PC-9 (cell line): Measurements from ENCODE around the gene DUS3L. TPM values are rescaled to one million over a fixed set of nuclear protein-coding genes. Genes with fewer than 3 reads are reported as not detected.

Source experiments
- BruUV-seq: library from RNA; stranded (reverse); fragments of 400-500 nt; replicated peaks from 2 replicates; lab custom pipeline; 2021; lab: Mats Ljungman, UMichigan
- CTCF ChIA-PET: fragments of 300-600 bp; sonication (Branson Sonifier 250); formaldehyde crosslinking; loops from one replicate; lab custom pipeline; 2022; ENCODE audit warnings: antibody characterized with exemption; lab: Charles Lee
- POLR2A ChIA-PET: fragments of 300-600 bp; sonication (Branson Sonifier 250); formaldehyde crosslinking; loops from one replicate; lab custom pipeline; 2022; ENCODE audit warnings: antibody characterized with exemption; ENCODE audit not compliant: unreplicated experiment; lab: Charles Lee
- DNase-seq, 2 experiments: peaks; one replicate each; pipeline versions ENCODE4 v3.0.0 to v3.0.0-alpha.2; 2015 to 2022; ENCODE audit warnings: mixed read lengths in 1 of 2
- H2AFZ ChIP-seq: fragments of 200-600 bp; sonication (generic); 2 replicates; pipeline ENCODE4 v1.8.1; 2017; ENCODE audit warnings: antibody characterized with exemption
- H3F3A ChIP-seq: fragments of 200-600 bp; sonication (generic); 2 replicates; pipeline ENCODE4 v1.8.1; 2017; ENCODE audit warnings: antibody characterized with exemption, mild to moderate bottlenecking, low read depth; ENCODE audit not compliant: insufficient read depth
- H3K27ac ChIP-seq: fragments of 200-600 bp; sonication (generic); 2 replicates; pipeline ENCODE4 v1.6.1; 2016; ENCODE audit warnings: mixed run types
- H3K27me3 ChIP-seq: fragments of 200-600 bp; sonication (generic); 2 replicates; pipeline ENCODE4 v1.6.1; 2016; ENCODE audit warnings: low read depth, mixed run types; ENCODE audit not compliant: insufficient read depth
- H3K36me3 ChIP-seq: fragments of 200-600 bp; sonication (generic); 2 replicates; pipeline ENCODE4 v1.6.1; 2016; ENCODE audit warnings: low read depth, mixed run types
- H3K4me1 ChIP-seq: fragments of 200-600 bp; sonication (generic); replicated peaks from 2 replicates; pipeline ENCODE4 v1.6.1; 2016; ENCODE audit warnings: mixed run types; ENCODE audit not compliant: insufficient read depth
- H3K4me2 ChIP-seq: fragments of 200-600 bp; sonication (generic); 2 replicates; pipeline ENCODE4 v1.6.1; 2017; ENCODE audit warnings: mixed run types
- H3K4me3 ChIP-seq: fragments of 200-600 bp; sonication (generic); 2 replicates; pipeline ENCODE4 v1.6.1; 2016; ENCODE audit warnings: mixed run types
- H3K79me2 ChIP-seq: fragments of 200-600 bp; sonication (generic); 2 replicates; pipeline ENCODE4 v1.6.1; 2017; ENCODE audit warnings: low read depth, mixed run types
- H3K9me2 ChIP-seq: fragments of 200-600 bp; sonication (generic); 2 replicates; pipeline ENCODE4 v1.8.1; 2017; ENCODE audit warnings: mild to moderate bottlenecking; ENCODE audit not compliant: insufficient read depth
- H3K9me3 ChIP-seq: fragments of 200-600 bp; sonication (generic); 2 replicates; pipeline ENCODE4 v1.8.1; 2016; ENCODE audit warnings: low read depth; ENCODE audit not compliant: insufficient read depth
- H4K20me1 ChIP-seq: fragments of 200-600 bp; sonication (generic); 2 replicates; pipeline ENCODE4 v1.8.1; 2017; ENCODE audit not compliant: insufficient read depth
- CTCF ChIP-seq: fragments of 200-600 bp; sonication (generic); conservative IDR thresholded peaks from 2 replicates; pipeline ENCODE4 v1.6.1; 2017; ENCODE audit warnings: mixed run types, antibody characterized with exemption, mild to moderate bottlenecking, moderate library complexity
- EZH2 ChIP-seq: fragments of 200-600 bp; sonication (generic); IDR thresholded peaks from 2 replicates; pipeline ENCODE4 v1.8.0; 2017; ENCODE audit warnings: antibody characterized with exemption, low read depth
- intact Hi-C: fragments of 100-400 bp; cut with micrococcal nuclease; formaldehyde crosslinking; loops from one replicate; pipeline ENCODE4 v1.10.0; 2022; ENCODE audit not compliant: unreplicated experiment
- total RNA-seq: library from RNA; stranded (reverse); gene quantifications from 2 replicates; pipeline ENCODE4 v1.2.3, GENCODE V29; 2021

Gene DUS3L
- total RNA-seq, 1 experiment from 2014 or later = 27.1 TPM

GRCh38 chr19:5785423-5785822, 5.5 kb downstream of the DUS3L start:
- Histone ChIP-seq H2AFZ (no peak overlapping the region), H3K4me3 (no peak overlapping the region), H3K36me3 (no peaks in the 10 kb centered on the region), H3F3A (no peaks in the 10 kb centered on the region), H3K9me2 (no peaks in the 10 kb centered on the region), H3K27me3 (no peaks in the 10 kb centered on the region), H3K4me1 (no peaks in the 10 kb centered on the region), H3K4me2 (no peak overlapping the region), H3K27ac (no peak overlapping the region), H4K20me1 (0 out of 2 replicates have a peak, but pooled peaks cover 6% of the 10 kb centered on the region), H3K9me3 (no peaks in the 10 kb centered on the region), H3K79me2 (peaks cover 10% of the 10 kb centered on the region)
- ChIA-PET POLR2A (no interaction called here), CTCF (no interaction called here)
- DNase-seq = no peak
- BruUV-seq = no TSS peak
- intact Hi-C loops = no loop called here
- no peak for TF ChIP-seq CTCF

GRCh38 chr19:5784581-5785147, 6.3 kb downstream of the DUS3L start, which contains the start of gene PRR22:
TSS of gene PRR22 (minus strand) at chr19:5784746. CDS start at chr19:5784660, 86 bp downstream.
- no TSS peak for BruUV-seq

More at GRCh38 chr19:5784581-5785147, 6.3 kb downstream of the DUS3L start, which contains the start of gene PRR22:
- Histone ChIP-seq H2AFZ (no peak within 1 kb of the TSS), H3K27me3 (no peaks in the 10 kb centered on the region), H3K4me2 (no peak within 1 kb of the TSS), H3K4me3 (no peak within 1 kb of the TSS), H3K36me3 (no peaks in the 10 kb centered on the region), H3K9me3 (no peaks in the 10 kb centered on the region), H3K79me2 (peaks cover 3% of the 10 kb centered on the region), H3F3A (no peaks in the 10 kb centered on the region), H3K27ac (no peak within 1 kb of the TSS), H3K4me1 (no peaks in the 10 kb centered on the region), H3K9me2 (no peaks in the 10 kb centered on the region), H4K20me1 (no peaks in the 10 kb centered on the region)
- ChIA-PET CTCF (no interaction called here), POLR2A (no interaction called here)
- DNase-seq = no peak
- TF ChIP-seq CTCF (no peak), EZH2 (no peak)
- intact Hi-C loops = no loop called here
